Activated T-helper 9 cell treated with anti-CD3 and anti-CD28 coated beads, Interleukin-2, amount 50 U/mL, for 16 hours (primary cell): ENCODE data around the gene PRUNE1.

ENCODE experiments used
- DNase-seq: peaks from one replicate; pipeline ENCODE4 v3.0.0-alpha.2; 2020; ENCODE audit warnings: low read depth

PRUNE1 gene

GRCh38 chr1:151050051-151050688 is 41.9 kb downstream of the PRUNE1 start:
- DNase-seq = no peak

- no peak for DNase-seq
These were observed 43.2 kb downstream of the PRUNE1 start for GRCh38 chr1:151051356-151052009.

- no peak for DNase-seq
These were observed 46.8 kb downstream of the PRUNE1 start for GRCh38 chr1:151054971-151055547.

- DNase-seq = no peak
These were observed 47.3 kb downstream of the PRUNE1 start for GRCh38 chr1:151055581-151055980.

- DNase-seq = no peak
These were observed 47.9 kb downstream of the PRUNE1 start for GRCh38 chr1:151056149-151056548.

GRCh38 chr1:151058692-151059091 is 50.4 kb downstream of the PRUNE1 start:
- no peak for DNase-seq

GRCh38 chr1:151059109-151060006 is 51.1 kb downstream of the PRUNE1 start, which contains the start of gene CDC42SE1:
CDC42SE1 (minus strand) TSS chr1:151059622; CDS start chr1:151055730, 3,892 bp downstream.
- peak; percentile 76 for DNase-seq

GRCh38 chr1:151060007-151060656 is 51.9 kb downstream of the PRUNE1 start, which contains the start of gene MLLT11:
MLLT11 (plus strand) TSS chr1:151060397; CDS start chr1:151067225, 6,828 bp downstream.
- DNase-seq = no peak

GRCh38 chr1:151060657-151061421 is 52.6 kb downstream of the PRUNE1 start:
- no peak for DNase-seq

GRCh38 chr1:151061704-151062103 is 53.5 kb downstream of the PRUNE1 start:
- no peak for DNase-seq

- DNase-seq = no peak
These were observed 54.6 kb downstream of the PRUNE1 start for GRCh38 chr1:151062741-151063371.

- DNase-seq = no peak
These were observed 56.9 kb downstream of the PRUNE1 start for GRCh38 chr1:151065089-151065645.

- no peak for DNase-seq
These were observed 58.9 kb downstream of the PRUNE1 start for GRCh38 chr1:151067185-151067584.

GRCh38 chr1:151069103-151069486 is 60.8 kb downstream of the PRUNE1 start:
- DNase-seq = no peak

- DNase-seq = peak; percentile 81
These were observed 62.4 kb downstream of the PRUNE1 start, which contains the start of gene GABPB2 for GRCh38 chr1:151070474-151071276. GABPB2 (plus strand) TSS chr1:151070761; CDS start chr1:151088190, 17,429 bp downstream.

GRCh38 chr1:151072224-151072623 is 64.0 kb downstream of the PRUNE1 start:
- DNase-seq = no peak
